Peyer's patch (tissue), 4 donors: ENCODE results near the gene MORN5.

Experiments used
- CTCF ChIP-seq, 6 experiments: fragments of 450-650 bp in 4 of 6; fragments of 200-600 bp in 2 of 6; sonication (generic) in 1 of 6; IDR thresholded peaks; one replicate each; pipeline ENCODE4 v1.5.1; 2017 to 2019; ENCODE audit warnings: antibody characterized with exemption in 6 of 6, mild to moderate bottlenecking in 3 of 6, moderate library complexity in 1 of 6
- POLR2A ChIP-seq, 2 donors: fragments of 450-650 bp; IDR thresholded peaks; one replicate each; pipeline ENCODE4 v1.5.1; 2017; ENCODE audit warnings: antibody characterized with exemption in 2 of 2, mild to moderate bottlenecking in 2 of 2, moderate library complexity in 2 of 2

GRCh38 chr9:122193651-122194050 lies 33.9 kb downstream of the MORN5 start:
- no peak for TF ChIP-seq POLR2A (IDR thresholded peaks at IDR 0.05)
- no peak for TF ChIP-seq CTCF (IDR thresholded peaks at IDR 0.05)
